HepG2 (cell line): ENCODE measurements around the gene ISY1. TPM values are rescaled to one million over a fixed set of nuclear protein-coding genes. Genes with fewer than 3 reads are reported as not detected.
A peak's percentile ranks its signal among the peaks of the same experiment; 100 is the strongest.

Experiments used
- BCL6 ChIP-seq: IDR thresholded peaks from 2 replicates; pipeline ENCODE4 v1.6.1; 2016; ENCODE audit warnings: missing genetic modification reagents, missing compliant biosample characterization
- HOMEZ ChIP-seq: IDR thresholded peaks from 2 replicates; pipeline ENCODE4 v1.6.1; 2016; ENCODE audit warnings: low read depth
- KDM2A ChIP-seq: sonication (generic); formaldehyde crosslinking; IDR thresholded peaks from 2 replicates; pipeline ENCODE4 v1.4.0; 2020; ENCODE audit warnings: low read depth, missing genetic modification reagents, borderline replicate concordance
- MYC ChIP-seq: sonication (generic); formaldehyde crosslinking; IDR thresholded peaks from 2 replicates; pipeline ENCODE4 v1.9.0; 2021; ENCODE audit warnings: missing genetic modification reagents, borderline replicate concordance
- POLR2A ChIP-seq, 2 experiments: IDR thresholded peaks; 2 replicates each; pipeline ENCODE4 v1.6.1; 2011; ENCODE audit warnings: low read depth in 2 of 2, low read length in 2 of 2, mild to moderate bottlenecking in 1 of 2, moderate library complexity in 1 of 2; ENCODE audit not compliant: insufficient read depth in 1 of 2
- ZNF281 ChIP-seq: sonication (generic); formaldehyde crosslinking; IDR thresholded peaks from 2 replicates; pipeline ENCODE4 v1.4.0; 2020; ENCODE audit warnings: missing genetic modification reagents, borderline replicate concordance
- ZNF7 ChIP-seq: IDR thresholded peaks from 2 replicates; pipeline ENCODE4 v1.6.1; 2016; ENCODE audit warnings: missing biosample characterization, missing genetic modification reagents
- polyA plus RNA-seq, 8 experiments: library from polyadenylated mRNA; depleted of rRNA in 3 of 8; stranded (reverse) in 7 of 8; unstranded in 1 of 8; fragments of >200 nt; fragmentation: Illumina TruSeq in 4 of 8; extraction: Trizol in 4 of 8; gene quantifications; 2 replicates each; pipeline versions ENCODE4 v1.2.1 to v1.2.3, GENCODE V29; 2011 to 2016; ENCODE audit warnings: low read depth in 4 of 8, missing spikeins in 1 of 8, mixed read lengths in 1 of 8; ENCODE audit not compliant: insufficient read depth in 1 of 8
- total RNA-seq, 5 experiments: library from RNA; depleted of rRNA; stranded (reverse); fragments of >200 nt; fragmentation: Illumina TruSeq; extraction: Trizol; gene quantifications; 2 replicates each; pipeline ENCODE4 v1.2.3, GENCODE V29; 2016; ENCODE audit warnings: low read depth in 1 of 5
- TF ChIP-seq, protein P1 (sequence below): sonication (generic); formaldehyde crosslinking; IDR thresholded peaks from 2 replicates; pipeline ENCODE4 v1.9.0; 2021; ENCODE audit warnings: missing genetic modification reagents, borderline replicate concordance
- TF ChIP-seq, protein P2 (sequence below): sonication (generic); formaldehyde crosslinking; IDR thresholded peaks from 2 replicates; pipeline ENCODE4 v1.4.0; 2020; ENCODE audit warnings: missing genetic modification reagents
- TF ChIP-seq, protein P3 (sequence below): sonication (generic); formaldehyde crosslinking; IDR thresholded peaks from 2 replicates; pipeline ENCODE4 v1.5.0; 2020; ENCODE audit warnings: missing genetic modification reagents
- TF ChIP-seq, protein P4 (sequence below): sonication (generic); formaldehyde crosslinking; IDR thresholded peaks from 2 replicates; pipeline ENCODE4 v1.4.0; 2020; ENCODE audit warnings: mild to moderate bottlenecking, missing genetic modification reagents

ISY1 gene
- total and polyA plus RNA-seq, 2 of the 13 experiments (the other 11 are each of a cell fraction or from before 2014, with no cell fraction given), result 21.0 to 39.1 TPM

- TF ChIP-seq, protein P1, sequence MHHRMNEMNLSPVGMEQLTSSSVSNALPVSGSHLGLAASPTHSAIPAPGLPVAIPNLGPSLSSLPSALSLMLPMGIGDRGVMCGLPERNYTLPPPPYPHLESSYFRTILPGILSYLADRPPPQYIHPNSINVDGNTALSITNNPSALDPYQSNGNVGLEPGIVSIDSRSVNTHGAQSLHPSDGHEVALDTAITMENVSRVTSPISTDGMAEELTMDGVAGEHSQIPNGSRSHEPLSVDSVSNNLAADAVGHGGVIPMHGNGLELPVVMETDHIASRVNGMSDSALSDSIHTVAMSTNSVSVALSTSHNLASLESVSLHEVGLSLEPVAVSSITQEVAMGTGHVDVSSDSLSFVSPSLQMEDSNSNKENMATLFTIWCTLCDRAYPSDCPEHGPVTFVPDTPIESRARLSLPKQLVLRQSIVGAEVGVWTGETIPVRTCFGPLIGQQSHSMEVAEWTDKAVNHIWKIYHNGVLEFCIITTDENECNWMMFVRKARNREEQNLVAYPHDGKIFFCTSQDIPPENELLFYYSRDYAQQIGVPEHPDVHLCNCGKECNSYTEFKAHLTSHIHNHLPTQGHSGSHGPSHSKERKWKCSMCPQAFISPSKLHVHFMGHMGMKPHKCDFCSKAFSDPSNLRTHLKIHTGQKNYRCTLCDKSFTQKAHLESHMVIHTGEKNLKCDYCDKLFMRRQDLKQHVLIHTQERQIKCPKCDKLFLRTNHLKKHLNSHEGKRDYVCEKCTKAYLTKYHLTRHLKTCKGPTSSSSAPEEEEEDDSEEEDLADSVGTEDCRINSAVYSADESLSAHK (CRISPR knock-in tag), result no peak
- TF ChIP-seq ZNF281 (no peak), POLR2A (IDR thresholded peaks at IDR 0.05; ENCODE audit: insufficient read depth in 1 of 2, low read depth in 2 of 2, low read length in 2 of 2) (peak; percentile 48 to 61; a peak in 2 of 4 replicates), HOMEZ (CRISPR knock-in tag) (0 out of 2 replicates have a peak, but pooled peaks have one; percentile 45), ZNF7 (CRISPR knock-in tag) (no peak), KDM2A (0 out of 2 replicates have a peak, but pooled peaks have one; percentile 28), MYC (peak; percentile 33; the same call in 1 of the 2 replicates), BCL6 (CRISPR knock-in tag) (0 out of 2 replicates have a peak, but pooled peaks have one; percentile 27)
- TF ChIP-seq, protein P2, sequence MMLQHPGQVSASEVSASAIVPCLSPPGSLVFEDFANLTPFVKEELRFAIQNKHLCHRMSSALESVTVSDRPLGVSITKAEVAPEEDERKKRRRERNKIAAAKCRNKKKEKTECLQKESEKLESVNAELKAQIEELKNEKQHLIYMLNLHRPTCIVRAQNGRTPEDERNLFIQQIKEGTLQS (CRISPR knock-in tag), result no peak
- TF ChIP-seq, protein P3, sequence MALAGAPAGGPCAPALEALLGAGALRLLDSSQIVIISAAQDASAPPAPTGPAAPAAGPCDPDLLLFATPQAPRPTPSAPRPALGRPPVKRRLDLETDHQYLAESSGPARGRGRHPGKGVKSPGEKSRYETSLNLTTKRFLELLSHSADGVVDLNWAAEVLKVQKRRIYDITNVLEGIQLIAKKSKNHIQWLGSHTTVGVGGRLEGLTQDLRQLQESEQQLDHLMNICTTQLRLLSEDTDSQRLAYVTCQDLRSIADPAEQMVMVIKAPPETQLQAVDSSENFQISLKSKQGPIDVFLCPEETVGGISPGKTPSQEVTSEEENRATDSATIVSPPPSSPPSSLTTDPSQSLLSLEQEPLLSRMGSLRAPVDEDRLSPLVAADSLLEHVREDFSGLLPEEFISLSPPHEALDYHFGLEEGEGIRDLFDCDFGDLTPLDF (CRISPR knock-in tag), result no peak
- TF ChIP-seq, protein P4, sequence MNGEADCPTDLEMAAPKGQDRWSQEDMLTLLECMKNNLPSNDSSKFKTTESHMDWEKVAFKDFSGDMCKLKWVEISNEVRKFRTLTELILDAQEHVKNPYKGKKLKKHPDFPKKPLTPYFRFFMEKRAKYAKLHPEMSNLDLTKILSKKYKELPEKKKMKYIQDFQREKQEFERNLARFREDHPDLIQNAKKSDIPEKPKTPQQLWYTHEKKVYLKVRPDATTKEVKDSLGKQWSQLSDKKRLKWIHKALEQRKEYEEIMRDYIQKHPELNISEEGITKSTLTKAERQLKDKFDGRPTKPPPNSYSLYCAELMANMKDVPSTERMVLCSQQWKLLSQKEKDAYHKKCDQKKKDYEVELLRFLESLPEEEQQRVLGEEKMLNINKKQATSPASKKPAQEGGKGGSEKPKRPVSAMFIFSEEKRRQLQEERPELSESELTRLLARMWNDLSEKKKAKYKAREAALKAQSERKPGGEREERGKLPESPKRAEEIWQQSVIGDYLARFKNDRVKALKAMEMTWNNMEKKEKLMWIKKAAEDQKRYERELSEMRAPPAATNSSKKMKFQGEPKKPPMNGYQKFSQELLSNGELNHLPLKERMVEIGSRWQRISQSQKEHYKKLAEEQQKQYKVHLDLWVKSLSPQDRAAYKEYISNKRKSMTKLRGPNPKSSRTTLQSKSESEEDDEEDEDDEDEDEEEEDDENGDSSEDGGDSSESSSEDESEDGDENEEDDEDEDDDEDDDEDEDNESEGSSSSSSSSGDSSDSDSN, result peak; percentile 57
Observed at GRCh38 chr3:129123314-129124060, 37.4 kb downstream of the ISY1 start (continued).
